K562 (cell line): Measurements from ENCODE around the gene NUDT21. TPM values are rescaled to one million over a fixed set of nuclear protein-coding genes. Genes with fewer than 3 reads are reported as not detected.

ENCODE experiments used
- ARNT ChIP-seq, 2 experiments: fragments of 450-650 bp; IDR thresholded peaks; 2 replicates each; pipeline ENCODE4 v1.6.1; 2016; ENCODE audit warnings: mild to moderate bottlenecking in 1 of 2
- CBFA2T2 ChIP-seq: fragments of 450-650 bp; conservative IDR thresholded peaks from 2 replicates; pipeline ENCODE4 v1.6.1; 2017; ENCODE audit warnings: mild to moderate bottlenecking
- CC2D1A ChIP-seq: fragments of 450-650 bp; IDR thresholded peaks from 2 replicates; pipeline ENCODE4 v1.6.1; 2017; ENCODE audit warnings: mild to moderate bottlenecking
- DPF2 ChIP-seq: fragments of 450-650 bp; IDR thresholded peaks from 2 replicates; pipeline ENCODE4 v1.6.1; 2016
- EP300 ChIP-seq: IDR thresholded peaks from 2 replicates; pipeline ENCODE4 v1.6.1; 2012; ENCODE audit warnings: low read length, improper control_type of control experiment
- FOSL1 ChIP-seq: fragments of 200-800 bp; sonication (Bioruptor generic); conservative IDR thresholded peaks from 2 replicates; pipeline ENCODE4 v1.6.1; 2016; ENCODE audit warnings: missing genetic modification characterization, missing compliant biosample characterization
- FOXK1 ChIP-seq: sonication (generic); formaldehyde crosslinking; IDR thresholded peaks from 2 replicates; pipeline ENCODE4 v1.8.0; 2022; ENCODE audit warnings: missing genetic modification reagents, mild to moderate bottlenecking, borderline replicate concordance
- HDAC1 ChIP-seq, 2 experiments: fragments of 450-650 bp; IDR thresholded peaks; 2 replicates each; pipeline ENCODE4 v1.6.1; 2016 to 2017; ENCODE audit warnings: inconsistent platforms in 1 of 2, mild to moderate bottlenecking in 1 of 2, moderate library complexity in 1 of 2
- JUND ChIP-seq, 2 experiments: IDR thresholded peaks; 2 replicates in 1 of 2; 3 replicates in 1 of 2; pipeline ENCODE4 v1.6.1; 2011; ENCODE audit warnings: borderline replicate concordance in 2 of 2, low read depth in 2 of 2, low read length in 2 of 2, improper control_type of control experiment in 1 of 2, missing biosample characterization in 1 of 2, missing genetic modification characterization in 1 of 2, missing genetic modification reagents in 1 of 2
- KDM1A ChIP-seq, 2 experiments: fragments of 450-650 bp; IDR thresholded peaks; 2 replicates each; pipeline ENCODE4 v1.6.1; 2016; ENCODE audit warnings: mild to moderate bottlenecking in 2 of 2
- NEUROD1 ChIP-seq: fragments of 150-350 bp; IDR thresholded peaks from 2 replicates; pipeline ENCODE4 v1.6.1; 2014; ENCODE audit warnings: borderline replicate concordance, low read length, low read depth; ENCODE audit not compliant: partially characterized antibody
- SMARCE1 ChIP-seq: fragments of 450-650 bp; IDR thresholded peaks from 2 replicates; pipeline ENCODE4 v1.7.1; 2016; ENCODE audit warnings: mild to moderate bottlenecking
- TAL1 ChIP-seq: fragments of 450-650 bp; IDR thresholded peaks from 2 replicates; pipeline ENCODE4 v1.6.1; 2016; ENCODE audit warnings: mild to moderate bottlenecking
- TBL1XR1 ChIP-seq, 2 experiments: IDR thresholded peaks; 2 replicates each; pipeline ENCODE4 v1.6.1; 2012; ENCODE audit warnings: improper control_type of control experiment in 2 of 2, low read length in 2 of 2, mild to moderate bottlenecking in 1 of 2
- ZNF263 ChIP-seq: sonication (generic); formaldehyde crosslinking; IDR thresholded peaks from 2 replicates; pipeline ENCODE4 v1.8.0; 2022; ENCODE audit warnings: mild to moderate bottlenecking, missing genetic modification reagents, borderline replicate concordance
- ZNF3 ChIP-seq: fragments of 250-450 bp; sonication (Bioruptor Pico); IDR thresholded peaks from 2 replicates; pipeline ENCODE4 v1.5.0; 2021; ENCODE audit warnings: mild to moderate bottlenecking, moderate library complexity
- polyA plus RNA-seq, 8 experiments: library from polyadenylated mRNA; depleted of rRNA in 4 of 8; stranded (reverse) in 5 of 8; unstranded in 3 of 8; fragments of >200 nt; fragmentation: Nextera tagmentation in 2 of 8; fragmentation: Illumina TruSeq in 1 of 8; extraction: Ambion mirVana in 2 of 8; extraction: Trizol in 1 of 8; gene quantifications; 2 replicates each; pipeline versions ENCODE4 v1.2.1 to v1.2.3, GENCODE V29; 2011 to 2014; ENCODE audit warnings: inconsistent platforms in 1 of 8, missing spikeins in 1 of 8
- total RNA-seq, 7 experiments: library from RNA; depleted of rRNA in 6 of 7; stranded (reverse); fragments of >200 nt in 6 of 7; fragmentation: Illumina TruSeq in 2 of 7; extraction: Trizol in 2 of 7; gene quantifications; 2 replicates each; pipeline versions ENCODE4 v1.2.1 to v1.2.3, GENCODE V29; 2011 to 2021; ENCODE audit warnings: low replicate concordance in 1 of 7
- TF ChIP-seq, protein P1 (sequence below): sonication (generic); IDR thresholded peaks from 2 replicates; pipeline ENCODE4 v1.6.1; 2016
- TF ChIP-seq, protein P2 (sequence below), 2 experiments: fragments of 450-650 bp; conservative IDR thresholded peaks; 2 replicates each; pipeline ENCODE4 v1.6.1; 2017; ENCODE audit warnings: mild to moderate bottlenecking in 2 of 2, moderate library complexity in 2 of 2
- TF ChIP-seq, protein P3 (sequence below): IDR thresholded peaks from 2 replicates; pipeline ENCODE4 v1.6.1; 2012; ENCODE audit warnings: low read depth, low read length, improper control_type of control experiment, borderline replicate concordance

The NUDT21 gene
- total and polyA plus RNA-seq, 9 of the 15 experiments (the other 6 are each of a cell fraction or from before 2014, with no cell fraction given): 62.4 to 218 (median 121) TPM

DNA sequence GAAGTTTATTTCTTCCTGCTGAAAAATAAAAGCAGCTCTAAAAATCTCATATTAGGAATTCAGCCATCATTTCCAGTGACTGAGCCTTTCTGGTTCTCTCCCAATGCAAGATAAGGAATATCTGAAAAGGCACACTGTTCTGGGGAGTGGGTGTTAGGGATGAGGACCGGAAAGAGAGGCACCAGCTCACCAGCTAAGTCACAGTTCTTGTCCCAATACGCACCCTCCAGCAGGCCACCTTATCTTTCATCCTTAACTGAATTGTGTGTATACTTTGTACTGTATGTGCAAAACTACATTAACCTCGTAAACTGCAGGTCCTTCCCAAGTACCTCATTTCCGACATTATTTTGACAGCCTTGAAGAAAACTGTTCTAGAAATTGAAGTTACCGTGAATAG is 36.8 kb downstream of the NUDT21 start (continued):
- TF ChIP-seq JUND (IDR thresholded peaks at IDR 0.05; ENCODE audit: borderline replicate concordance, low read depth, low read length) (peak; percentile 65; the same call in 1 of the 2 replicates), JUND (tag; IDR thresholded peaks at IDR 0.05; ENCODE audit: borderline replicate concordance, low read depth, low read length) (peak; percentile 30; the same call in 1 of the 3 replicates), FOSL1 (tag) (no peak), ZNF263 (CRISPR knock-in tag) (no peak), CC2D1A (peak; percentile 64; the same call in 1 of the 2 replicates), EP300 (peak; percentile 93; the same call in 1 of the 2 replicates), DPF2 (peak; percentile 91), ZNF3 (no peak), NEUROD1 (peak; percentile 40), HDAC1 (IDR thresholded peaks at IDR 0.05) (peak in 1 of 2 experiments; percentile 76; a peak in 2 of 4 replicates), CBFA2T2 (peak; percentile 84), SMARCE1 (peak; percentile 75; the same call in 1 of the 2 replicates), TBL1XR1 (IDR thresholded peaks at IDR 0.05; ENCODE audit: low read length in 2 of 2) (peak in 1 of 2 experiments; percentile 82; a peak in 2 of 4 replicates), FOXK1 (CRISPR knock-in tag) (no peak), ARNT (IDR thresholded peaks at IDR 0.05) (0 out of 4 replicates have a peak, but pooled peaks of 1 of the 2 experiments have one; percentile 25), KDM1A (IDR thresholded peaks at IDR 0.05) (peak; percentile 81 to 82), TAL1 (peak; percentile 83)
- TF ChIP-seq, protein P1, sequence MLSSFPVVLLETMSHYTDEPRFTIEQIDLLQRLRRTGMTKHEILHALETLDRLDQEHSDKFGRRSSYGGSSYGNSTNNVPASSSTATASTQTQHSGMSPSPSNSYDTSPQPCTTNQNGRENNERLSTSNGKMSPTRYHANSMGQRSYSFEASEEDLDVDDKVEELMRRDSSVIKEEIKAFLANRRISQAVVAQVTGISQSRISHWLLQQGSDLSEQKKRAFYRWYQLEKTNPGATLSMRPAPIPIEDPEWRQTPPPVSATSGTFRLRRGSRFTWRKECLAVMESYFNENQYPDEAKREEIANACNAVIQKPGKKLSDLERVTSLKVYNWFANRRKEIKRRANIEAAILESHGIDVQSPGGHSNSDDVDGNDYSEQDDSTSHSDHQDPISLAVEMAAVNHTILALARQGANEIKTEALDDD: peak; percentile 76
- TF ChIP-seq, protein P2, sequence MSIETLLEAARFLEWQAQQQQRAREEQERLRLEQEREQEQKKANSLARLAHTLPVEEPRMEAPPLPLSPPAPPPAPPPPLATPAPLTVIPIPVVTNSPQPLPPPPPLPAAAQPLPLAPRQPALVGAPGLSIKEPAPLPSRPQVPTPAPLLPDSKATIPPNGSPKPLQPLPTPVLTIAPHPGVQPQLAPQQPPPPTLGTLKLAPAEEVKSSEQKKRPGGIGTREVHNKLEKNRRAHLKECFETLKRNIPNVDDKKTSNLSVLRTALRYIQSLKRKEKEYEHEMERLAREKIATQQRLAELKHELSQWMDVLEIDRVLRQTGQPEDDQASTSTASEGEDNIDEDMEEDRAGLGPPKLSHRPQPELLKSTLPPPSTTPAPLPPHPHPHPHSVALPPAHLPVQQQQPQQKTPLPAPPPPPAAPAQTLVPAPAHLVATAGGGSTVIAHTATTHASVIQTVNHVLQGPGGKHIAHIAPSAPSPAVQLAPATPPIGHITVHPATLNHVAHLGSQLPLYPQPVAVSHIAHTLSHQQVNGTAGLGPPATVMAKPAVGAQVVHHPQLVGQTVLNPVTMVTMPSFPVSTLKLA (conservative IDR thresholded peaks at IDR 0.05): 0 out of 4 replicates have a peak, but pooled peaks of 1 of the 2 experiments have one; percentile 17
- TF ChIP-seq, protein P3, sequence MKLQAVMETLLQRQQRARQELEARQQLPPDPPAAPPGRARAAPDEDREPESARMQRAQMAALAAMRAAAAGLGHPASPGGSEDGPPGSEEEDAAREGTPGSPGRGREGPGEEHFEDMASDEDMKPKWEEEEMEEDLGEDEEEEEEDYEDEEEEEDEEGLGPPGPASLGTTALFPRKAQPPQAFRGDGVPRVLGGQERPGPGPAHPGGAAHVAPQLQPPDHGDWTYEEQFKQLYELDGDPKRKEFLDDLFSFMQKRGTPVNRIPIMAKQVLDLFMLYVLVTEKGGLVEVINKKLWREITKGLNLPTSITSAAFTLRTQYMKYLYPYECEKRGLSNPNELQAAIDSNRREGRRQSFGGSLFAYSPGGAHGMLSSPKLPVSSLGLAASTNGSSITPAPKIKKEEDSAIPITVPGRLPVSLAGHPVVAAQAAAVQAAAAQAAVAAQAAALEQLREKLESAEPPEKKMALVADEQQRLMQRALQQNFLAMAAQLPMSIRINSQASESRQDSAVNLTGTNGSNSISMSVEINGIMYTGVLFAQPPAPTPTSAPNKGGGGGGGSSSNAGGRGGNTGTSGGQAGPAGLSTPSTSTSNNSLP: no peak; the same call in 1 of the 2 replicates
- TF ChIP-seq, all 486 proteins: peak for 53
